ENCODE data around the gene PTGES2. TPM values are rescaled to one million over a fixed set of nuclear protein-coding genes. Genes with fewer than 3 reads are reported as not detected.
A peak's percentile ranks its signal among the peaks of the same experiment; 100 is the strongest.

Gene PTGES2
- total and polyA plus RNA-seq, 8 donors = 47.2 to 570 (median 74.9) TPM

GRCh38 chr9:128155736-128156500 lies 28.4 kb upstream of the PTGES2 start:
- no peak for DNase-seq
- Histone ChIP-seq H3K9me3 (no peaks in the 10 kb centered on the region), H3K4me1 (peaks cover 5 to 22% (median 14%) of the 10 kb centered on the region in 4 donors), H3K27me3 (no peaks in the 10 kb centered on the region), H3K36me3 (no peaks in the 10 kb centered on the region), H3K4me3 (no peak overlapping the region), H3K27ac (no peak overlapping the region)
- intact Hi-C loops (cut with DNase I; ENCODE audit: low total_unique reads) = no loop called here
- no peak for TF ChIP-seq EP300 (IDR thresholded peaks at IDR 0.05)
- TF ChIP-seq, protein P1, sequence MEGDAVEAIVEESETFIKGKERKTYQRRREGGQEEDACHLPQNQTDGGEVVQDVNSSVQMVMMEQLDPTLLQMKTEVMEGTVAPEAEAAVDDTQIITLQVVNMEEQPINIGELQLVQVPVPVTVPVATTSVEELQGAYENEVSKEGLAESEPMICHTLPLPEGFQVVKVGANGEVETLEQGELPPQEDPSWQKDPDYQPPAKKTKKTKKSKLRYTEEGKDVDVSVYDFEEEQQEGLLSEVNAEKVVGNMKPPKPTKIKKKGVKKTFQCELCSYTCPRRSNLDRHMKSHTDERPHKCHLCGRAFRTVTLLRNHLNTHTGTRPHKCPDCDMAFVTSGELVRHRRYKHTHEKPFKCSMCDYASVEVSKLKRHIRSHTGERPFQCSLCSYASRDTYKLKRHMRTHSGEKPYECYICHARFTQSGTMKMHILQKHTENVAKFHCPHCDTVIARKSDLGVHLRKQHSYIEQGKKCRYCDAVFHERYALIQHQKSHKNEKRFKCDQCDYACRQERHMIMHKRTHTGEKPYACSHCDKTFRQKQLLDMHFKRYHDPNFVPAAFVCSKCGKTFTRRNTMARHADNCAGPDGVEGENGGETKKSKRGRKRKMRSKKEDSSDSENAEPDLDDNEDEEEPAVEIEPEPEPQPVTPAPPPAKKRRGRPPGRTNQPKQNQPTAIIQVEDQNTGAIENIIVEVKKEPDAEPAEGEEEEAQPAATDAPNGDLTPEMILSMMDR (IDR thresholded peaks at IDR 0.05) = no peak
- TF ChIP-seq POLR2AphosphoS5 (IDR thresholded peaks at IDR 0.05) = no peak
- TF ChIP-seq POLR2A (IDR thresholded peaks at IDR 0.05) = no peak
- WGBS, 5 donors = 81 to 87% (median 86%) methylated on average over 7 of the region's 7 CpGs

DNA sequence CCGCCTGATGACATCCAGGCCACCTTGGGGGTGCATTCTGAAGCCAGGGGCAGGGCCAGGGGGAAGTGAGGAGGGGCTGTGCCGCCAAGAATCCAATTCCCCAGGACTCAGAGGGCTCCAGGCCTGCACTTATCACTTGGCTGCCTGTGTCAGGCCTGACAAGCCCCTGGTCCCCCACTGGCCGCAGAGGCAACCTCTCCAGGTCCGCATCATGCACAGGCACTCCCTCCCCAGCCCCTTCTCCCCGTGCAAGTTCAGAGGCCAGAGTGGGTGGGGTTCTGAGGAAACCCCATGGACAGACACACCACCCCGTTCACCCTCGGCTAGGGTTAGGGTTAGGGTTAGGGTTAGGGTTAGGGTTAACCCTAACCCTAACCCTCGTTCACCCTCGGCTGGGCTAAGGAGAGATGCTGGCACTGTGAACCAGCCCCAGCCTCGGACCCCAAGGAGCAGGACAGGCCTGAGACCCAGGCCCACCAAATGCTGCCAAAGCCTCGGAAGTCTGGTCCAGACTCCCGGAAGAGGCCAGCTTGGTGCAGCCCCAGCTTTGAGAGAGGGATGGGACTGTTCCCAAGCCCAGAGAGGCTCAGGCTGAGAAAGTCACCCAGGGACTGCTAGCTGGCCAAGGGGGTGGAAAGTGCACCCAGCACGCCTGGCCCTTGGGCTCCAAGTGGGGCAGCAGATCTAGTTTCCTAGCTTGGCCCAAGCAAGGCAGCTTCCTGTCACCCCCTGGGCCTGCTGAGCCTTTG lies 26.6 kb upstream of the PTGES2 start:
- TF ChIP-seq EP300 (IDR thresholded peaks at IDR 0.05) = no peak
- TF ChIP-seq POLR2A (IDR thresholded peaks at IDR 0.05) = no peak
- peak in 1 of 3 donors; percentile 24 for TF ChIP-seq POLR2AphosphoS5 (IDR thresholded peaks at IDR 0.05)
- TF ChIP-seq, protein P1 (IDR thresholded peaks at IDR 0.05) = no peak
- intact Hi-C loops (cut with DNase I; ENCODE audit: low total_unique reads) = no loop called here

GRCh38 chr9:128153060-128153946 lies 25.8 kb upstream of the PTGES2 start:
- Histone ChIP-seq H3K4me3 (no peak overlapping the region), H3K9me3 (no peaks in the 10 kb centered on the region), H3K27ac (peak overlapping the region in 1 of 5 donors; percentile 5), H3K36me3 (no peaks in the 10 kb centered on the region), H3K4me1 (peaks cover 9 to 31% (median 13%) of the 10 kb centered on the region in 4 donors), H3K27me3 (no peaks in the 10 kb centered on the region)
- no peak for DNase-seq
- 82 to 85% (median 84%) methylated on average over 8 to 26 of the region's 26 CpGs for WGBS, 5 donors
- intact Hi-C loops (cut with DNase I; ENCODE audit: low total_unique reads) = no loop called here
- peak in 1 of 3 donors; percentile 43 for TF ChIP-seq POLR2AphosphoS5 (IDR thresholded peaks at IDR 0.05)
- TF ChIP-seq EP300 (IDR thresholded peaks at IDR 0.05) = no peak

More for the DNA sequence above, 26.6 kb upstream of the PTGES2 start:
- Histone ChIP-seq H3K4me3 (no peak overlapping the region), H3K9me3 (no peaks in the 10 kb centered on the region), H3K27me3 (no peaks in the 10 kb centered on the region), H3K4me1 (peaks cover 5 to 28% (median 10%) of the 10 kb centered on the region in 4 donors), H3K27ac (peak overlapping the region in 1 of 5 donors; percentile 32), H3K36me3 (no peaks in the 10 kb centered on the region)
- DNase-seq = no peak
- WGBS, 5 donors = 75 to 89% (median 88%) methylated on average over 11 to 13 of the region's 13 CpGs

DNA sequence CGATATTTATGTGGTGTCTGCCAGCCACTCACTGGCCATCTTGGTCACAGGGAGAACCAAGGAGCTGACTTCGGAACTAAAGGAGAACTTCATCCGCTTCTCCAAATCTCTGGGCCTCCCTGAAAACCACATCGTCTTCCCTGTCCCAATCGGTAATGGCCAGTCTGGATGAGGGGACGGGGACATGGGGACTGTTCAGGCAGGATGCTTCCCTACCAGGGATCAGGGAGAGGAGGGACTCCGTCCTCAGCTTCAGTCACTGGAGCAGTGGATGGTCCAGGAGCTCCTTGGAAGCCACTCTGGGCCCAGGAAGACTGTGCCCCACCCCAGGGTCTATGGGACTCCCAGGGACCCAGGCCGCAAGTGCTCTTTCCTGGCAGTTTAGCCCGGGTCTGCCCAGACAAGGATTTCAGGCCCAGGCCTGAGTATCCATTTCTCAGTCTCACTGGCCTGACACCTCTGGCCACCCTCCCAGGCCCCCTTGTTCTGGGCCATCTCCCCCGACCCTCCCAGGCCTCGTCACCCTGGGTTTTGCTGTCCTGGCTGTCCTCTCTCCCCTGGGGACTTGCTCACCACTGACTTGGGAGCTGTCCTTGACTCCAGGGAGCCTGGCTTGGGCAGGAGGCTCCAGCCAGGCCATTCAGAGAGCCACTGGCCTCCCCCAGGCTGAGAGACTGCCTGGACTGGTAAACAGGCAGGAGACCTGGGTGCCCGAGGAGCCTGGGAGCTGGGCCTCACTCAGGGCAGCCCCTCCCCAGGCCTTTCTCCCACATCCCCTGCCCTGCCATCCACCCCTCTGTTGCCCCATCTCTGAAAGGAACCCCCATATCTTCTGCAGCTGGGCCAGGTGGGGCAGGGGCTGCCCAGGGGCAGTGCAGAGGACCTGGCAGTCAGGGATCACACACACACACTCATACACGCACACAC lies 24.9 kb upstream of the PTGES2 start:
- WGBS, 5 donors = 91 to 97% (median 94%) methylated on average over 12 to 13 of the region's 13 CpGs
- intact Hi-C loops (cut with DNase I; ENCODE audit: low total_unique reads) = no loop called here
- DNase-seq = no peak
- Histone ChIP-seq H3K4me3 (no peak overlapping the region), H3K4me1 (peaks cover 10 to 40% (median 17%) of the 10 kb centered on the region in 4 donors), H3K9me3 (no peaks in the 10 kb centered on the region), H3K27me3 (no peaks in the 10 kb centered on the region), H3K27ac (peak overlapping the region in 1 of 5 donors; percentile 20), H3K36me3 (no peaks in the 10 kb centered on the region)
- peak in 1 of 3 donors; percentile 5 for TF ChIP-seq POLR2AphosphoS5 (IDR thresholded peaks at IDR 0.05)
- no peak for TF ChIP-seq EP300 (IDR thresholded peaks at IDR 0.05)
